ENCODE data around the gene AMZ1. TPM values are rescaled to one million over a fixed set of nuclear protein-coding genes. Genes with fewer than 3 reads are reported as not detected.
A peak's percentile ranks its signal among the peaks of the same experiment; 100 is the strongest.

The AMZ1 gene
- total RNA-seq, 1 experiment from 2014 or later, result 0.85 TPM

DNA sequence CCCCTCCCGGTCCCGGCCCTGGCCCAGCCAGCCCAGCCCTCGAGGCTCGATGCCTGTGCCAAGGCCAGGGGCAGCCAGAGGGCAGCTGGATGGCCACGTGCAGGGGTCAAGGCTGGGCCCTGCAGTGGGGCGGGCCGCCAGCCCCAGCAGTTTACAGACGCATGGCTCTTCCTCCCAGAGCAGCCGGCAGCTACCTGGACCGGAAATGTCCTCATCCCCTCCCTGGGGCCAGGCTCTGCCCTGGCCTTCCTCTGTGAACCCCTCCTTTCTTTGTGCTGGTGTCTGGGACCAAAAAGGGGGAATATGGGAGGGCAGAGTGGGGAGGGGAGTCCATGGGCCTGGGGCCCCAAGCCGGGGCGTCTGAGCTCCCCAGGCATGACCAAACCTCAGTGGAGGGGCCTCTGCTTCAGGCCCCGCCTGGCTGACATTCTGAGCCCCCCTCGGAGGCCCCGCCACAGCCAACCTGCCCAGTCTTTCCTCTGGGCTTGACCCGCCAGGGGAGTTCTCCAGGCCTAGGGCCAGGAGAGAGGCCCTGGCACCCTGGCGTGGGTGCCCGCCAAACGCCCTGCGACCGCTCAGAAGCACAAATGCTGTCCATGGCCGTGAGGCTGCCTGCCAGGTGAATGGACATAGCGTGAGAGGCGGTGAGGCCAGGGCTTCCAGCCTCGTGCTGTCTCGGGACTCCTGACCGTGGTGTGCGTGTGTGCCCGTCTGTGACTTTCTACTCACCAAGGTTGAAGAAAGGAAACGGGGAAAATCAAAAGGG is 24.7 kb upstream of the AMZ1 start:
- ATAC-seq, result no peak
- CTCF ChIA-PET, result interaction anchor here (1.0 to 1.1 kb wide), 4 partner anchors 18 to 212 kb away, joined by 3 to 4 read pairs (median 3); no protein-coding TSS in a partner anchor
- no peaks in the 10 kb centered on the region for H3K36me3 Mint-ChIP-seq

DNA sequence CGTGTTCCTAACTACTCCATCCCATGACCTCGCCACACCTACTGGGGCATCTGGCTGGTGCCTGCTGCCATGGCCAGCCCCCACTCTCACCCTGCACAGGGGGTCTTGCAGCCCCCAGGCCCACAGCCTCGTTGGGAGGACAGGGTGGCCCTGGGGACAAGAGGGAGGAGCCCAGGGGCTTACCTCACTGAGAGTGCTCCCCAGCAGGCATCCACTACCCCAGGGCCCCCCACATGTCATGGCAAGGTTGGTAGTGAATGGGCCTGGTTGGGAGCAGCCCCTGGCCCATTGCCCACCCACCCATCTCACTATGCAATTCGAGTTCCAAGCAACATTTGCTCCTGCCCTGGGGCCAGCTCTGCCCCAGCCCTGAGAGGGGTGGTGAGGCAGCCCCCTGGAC is 24.0 kb upstream of the AMZ1 start:
- H3K4me1 Mint-ChIP-seq, result peaks cover 6% of the 10 kb centered on the region; the same call in 1 of the 2 replicates
- H3K36me3 Mint-ChIP-seq, result no peaks in the 10 kb centered on the region
- CTCF ChIA-PET, result interaction anchor here (1.0 to 2.6 kb wide), 3 partner anchors 18 to 195 kb away, joined by 3 to 9 read pairs (median 7); no protein-coding TSS in a partner anchor
- ATAC-seq (no peak), DNase-seq (ENCODE audit: low spot score) (no peak)
- POLR2A ChIA-PET, result no interaction called here
- no peaks in the 10 kb centered on the region for H3K9me3 Mint-ChIP-seq
- no peak overlapping the region for H3K4me3 Mint-ChIP-seq
- H3K27ac Mint-ChIP-seq, result no peak overlapping the region; the same call in 1 of the 2 replicates
- TF ChIP-seq ZNF263 (CRISPR knock-in tag; IDR thresholded peaks at IDR 0.05; ENCODE audit: low read depth) (0 out of 2 replicates have a peak, but pooled peaks have one; percentile 47), TCF7 (CRISPR knock-in tag; IDR thresholded peaks at IDR 0.05; ENCODE audit: low read depth) (no peak)
- H3K27me3 Mint-ChIP-seq (ENCODE audit: low read depth), result peaks cover 5% of the 10 kb centered on the region; the same call in 1 of the 2 replicates

More for the DNA sequence above, 24.7 kb upstream of the AMZ1 start:
- Mint-ChIP-seq H3K27me3 (ENCODE audit: low read depth) (peaks cover 3% of the 10 kb centered on the region; the same call in 1 of the 2 replicates), H3K27ac (no peak overlapping the region; the same call in 1 of the 2 replicates), H3K4me1 (peaks cover 6% of the 10 kb centered on the region; the same call in 1 of the 2 replicates), H3K4me3 (no peak overlapping the region), H3K9me3 (no peaks in the 10 kb centered on the region)
- POLR2A ChIA-PET, result interaction anchor here (0.7 kb wide), 1 partner anchor 9 kb away, joined by 3 read pairs; no protein-coding TSS in a partner anchor
- DNase-seq (ENCODE audit: low spot score), result no peak
- peak; percentile 79 for TF ChIP-seq GABPB1 (CRISPR knock-in tag; IDR thresholded peaks at IDR 0.05)
- TF ChIP-seq FOXK1 (CRISPR knock-in tag; IDR thresholded peaks at IDR 0.05), result no peak
- no peak for TF ChIP-seq SMAD4 (CRISPR knock-in tag; IDR thresholded peaks at IDR 0.05)

DNA sequence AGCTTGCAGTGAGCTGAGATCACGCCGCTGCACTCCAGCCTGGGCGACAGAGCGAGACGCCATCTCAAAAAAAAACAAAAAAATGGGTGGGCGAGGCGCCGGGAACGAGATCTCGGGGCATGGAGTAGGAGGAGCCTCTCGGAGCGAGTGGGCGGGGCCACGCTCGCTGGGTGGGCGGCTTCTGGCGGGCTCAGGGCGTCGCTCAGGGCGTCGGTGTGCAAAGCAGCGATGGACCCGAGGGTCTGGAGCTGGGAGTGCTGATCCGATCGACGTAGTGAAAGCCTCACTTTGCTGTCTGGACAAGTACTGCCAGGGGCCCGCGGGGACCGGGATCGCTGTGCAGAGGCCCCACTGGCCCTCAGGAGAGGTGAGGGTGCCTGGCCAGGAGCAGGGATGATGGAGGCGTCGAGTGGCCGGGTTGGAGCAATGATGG is 22.6 kb upstream of the AMZ1 start:
- H3K4me3 Mint-ChIP-seq, result no peak overlapping the region
- CTCF ChIA-PET, result interaction anchor here (0.7 to 8.7 kb wide), 8 partner anchors 14 to 234 kb away, joined by 3 to 98 read pairs (median 8); no protein-coding TSS in a partner anchor

More for the DNA sequence above, 22.6 kb upstream of the AMZ1 start:
- H3K27ac Mint-ChIP-seq, result no peak overlapping the region
- ATAC-seq (peak; percentile 13), DNase-seq (ENCODE audit: low spot score) (no peak)
- POLR2A ChIA-PET, result interaction anchor here (0.6 kb wide), 1 partner anchor 260 kb away, joined by 3 read pairs; no protein-coding TSS in a partner anchor
- peaks cover 6% of the 10 kb centered on the region; the same call in 1 of the 2 replicates for H3K4me1 Mint-ChIP-seq
- peaks cover 11% of the 10 kb centered on the region for H3K27me3 Mint-ChIP-seq (ENCODE audit: low read depth)
- H3K36me3 Mint-ChIP-seq, result no peaks in the 10 kb centered on the region
- TF ChIP-seq GABPB1 (CRISPR knock-in tag; IDR thresholded peaks at IDR 0.05) (no peak), SP1 (CRISPR knock-in tag; conservative IDR thresholded peaks at IDR 0.05) (peak; percentile 56; the same call in 1 of the 2 replicates), FOXP1 (CRISPR knock-in tag; IDR thresholded peaks at IDR 0.05; ENCODE audit: borderline replicate concordance) (0 out of 2 replicates have a peak, but pooled peaks have one; percentile 21), ATF1 (CRISPR knock-in tag; IDR thresholded peaks at IDR 0.05) (no peak)
- TF ChIP-seq, protein P1, sequence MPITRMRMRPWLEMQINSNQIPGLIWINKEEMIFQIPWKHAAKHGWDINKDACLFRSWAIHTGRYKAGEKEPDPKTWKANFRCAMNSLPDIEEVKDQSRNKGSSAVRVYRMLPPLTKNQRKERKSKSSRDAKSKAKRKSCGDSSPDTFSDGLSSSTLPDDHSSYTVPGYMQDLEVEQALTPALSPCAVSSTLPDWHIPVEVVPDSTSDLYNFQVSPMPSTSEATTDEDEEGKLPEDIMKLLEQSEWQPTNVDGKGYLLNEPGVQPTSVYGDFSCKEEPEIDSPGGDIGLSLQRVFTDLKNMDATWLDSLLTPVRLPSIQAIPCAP (CRISPR knock-in tag; IDR thresholded peaks at IDR 0.05), result no peak
- TF ChIP-seq, protein P2, sequence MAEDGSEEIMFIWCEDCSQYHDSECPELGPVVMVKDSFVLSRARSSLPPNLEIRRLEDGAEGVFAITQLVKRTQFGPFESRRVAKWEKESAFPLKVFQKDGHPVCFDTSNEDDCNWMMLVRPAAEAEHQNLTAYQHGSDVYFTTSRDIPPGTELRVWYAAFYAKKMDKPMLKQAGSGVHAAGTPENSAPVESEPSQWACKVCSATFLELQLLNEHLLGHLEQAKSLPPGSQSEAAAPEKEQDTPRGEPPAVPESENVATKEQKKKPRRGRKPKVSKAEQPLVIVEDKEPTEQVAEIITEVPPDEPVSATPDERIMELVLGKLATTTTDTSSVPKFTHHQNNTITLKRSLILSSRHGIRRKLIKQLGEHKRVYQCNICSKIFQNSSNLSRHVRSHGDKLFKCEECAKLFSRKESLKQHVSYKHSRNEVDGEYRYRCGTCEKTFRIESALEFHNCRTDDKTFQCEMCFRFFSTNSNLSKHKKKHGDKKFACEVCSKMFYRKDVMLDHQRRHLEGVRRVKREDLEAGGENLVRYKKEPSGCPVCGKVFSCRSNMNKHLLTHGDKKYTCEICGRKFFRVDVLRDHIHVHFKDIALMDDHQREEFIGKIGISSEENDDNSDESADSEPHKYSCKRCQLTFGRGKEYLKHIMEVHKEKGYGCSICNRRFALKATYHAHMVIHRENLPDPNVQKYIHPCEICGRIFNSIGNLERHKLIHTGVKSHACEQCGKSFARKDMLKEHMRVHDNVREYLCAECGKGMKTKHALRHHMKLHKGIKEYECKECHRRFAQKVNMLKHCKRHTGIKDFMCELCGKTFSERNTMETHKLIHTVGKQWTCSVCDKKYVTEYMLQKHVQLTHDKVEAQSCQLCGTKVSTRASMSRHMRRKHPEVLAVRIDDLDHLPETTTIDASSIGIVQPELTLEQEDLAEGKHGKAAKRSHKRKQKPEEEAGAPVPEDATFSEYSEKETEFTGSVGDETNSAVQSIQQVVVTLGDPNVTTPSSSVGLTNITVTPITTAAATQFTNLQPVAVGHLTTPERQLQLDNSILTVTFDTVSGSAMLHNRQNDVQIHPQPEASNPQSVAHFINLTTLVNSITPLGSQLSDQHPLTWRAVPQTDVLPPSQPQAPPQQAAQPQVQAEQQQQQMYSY (CRISPR knock-in tag; IDR thresholded peaks at IDR 0.05), result no peak
- TF ChIP-seq, protein P3, sequence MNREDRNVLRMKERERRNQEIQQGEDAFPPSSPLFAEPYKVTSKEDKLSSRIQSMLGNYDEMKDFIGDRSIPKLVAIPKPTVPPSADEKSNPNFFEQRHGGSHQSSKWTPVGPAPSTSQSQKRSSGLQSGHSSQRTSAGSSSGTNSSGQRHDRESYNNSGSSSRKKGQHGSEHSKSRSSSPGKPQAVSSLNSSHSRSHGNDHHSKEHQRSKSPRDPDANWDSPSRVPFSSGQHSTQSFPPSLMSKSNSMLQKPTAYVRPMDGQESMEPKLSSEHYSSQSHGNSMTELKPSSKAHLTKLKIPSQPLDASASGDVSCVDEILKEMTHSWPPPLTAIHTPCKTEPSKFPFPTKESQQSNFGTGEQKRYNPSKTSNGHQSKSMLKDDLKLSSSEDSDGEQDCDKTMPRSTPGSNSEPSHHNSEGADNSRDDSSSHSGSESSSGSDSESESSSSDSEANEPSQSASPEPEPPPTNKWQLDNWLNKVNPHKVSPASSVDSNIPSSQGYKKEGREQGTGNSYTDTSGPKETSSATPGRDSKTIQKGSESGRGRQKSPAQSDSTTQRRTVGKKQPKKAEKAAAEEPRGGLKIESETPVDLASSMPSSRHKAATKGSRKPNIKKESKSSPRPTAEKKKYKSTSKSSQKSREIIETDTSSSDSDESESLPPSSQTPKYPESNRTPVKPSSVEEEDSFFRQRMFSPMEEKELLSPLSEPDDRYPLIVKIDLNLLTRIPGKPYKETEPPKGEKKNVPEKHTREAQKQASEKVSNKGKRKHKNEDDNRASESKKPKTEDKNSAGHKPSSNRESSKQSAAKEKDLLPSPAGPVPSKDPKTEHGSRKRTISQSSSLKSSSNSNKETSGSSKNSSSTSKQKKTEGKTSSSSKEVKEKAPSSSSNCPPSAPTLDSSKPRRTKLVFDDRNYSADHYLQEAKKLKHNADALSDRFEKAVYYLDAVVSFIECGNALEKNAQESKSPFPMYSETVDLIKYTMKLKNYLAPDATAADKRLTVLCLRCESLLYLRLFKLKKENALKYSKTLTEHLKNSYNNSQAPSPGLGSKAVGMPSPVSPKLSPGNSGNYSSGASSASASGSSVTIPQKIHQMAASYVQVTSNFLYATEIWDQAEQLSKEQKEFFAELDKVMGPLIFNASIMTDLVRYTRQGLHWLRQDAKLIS (CRISPR knock-in tag; IDR thresholded peaks at IDR 0.05; ENCODE audit: borderline replicate concordance), result no peak
- H3K9me3 Mint-ChIP-seq, result no peaks in the 10 kb centered on the region
